UCSD-AML1 (cell line): ENCODE measurements around the gene RELT.

Source experiments
- DNase-seq: peaks from one replicate; lab custom pipeline; 2025; ENCODE audit not compliant: unreplicated experiment; lab: John Stamatoyannopoulos, UW

The RELT gene

GRCh38 chr11:73389916-73390315 lies 13.7 kb downstream of the RELT start:
- DNase-seq, result no peak

GRCh38 chr11:73390601-73391565 lies 14.7 kb downstream of the RELT start:
- DNase-seq, result no peak

- DNase-seq, result no peak
Observed at GRCh38 chr11:73391665-73392064, 15.5 kb downstream of the RELT start.

- no peak for DNase-seq
Observed at GRCh38 chr11:73392108-73393010, 16.2 kb downstream of the RELT start.

- peak; percentile 48 for DNase-seq
Observed at GRCh38 chr11:73393011-73393380, 16.8 kb downstream of the RELT start.

DNA sequence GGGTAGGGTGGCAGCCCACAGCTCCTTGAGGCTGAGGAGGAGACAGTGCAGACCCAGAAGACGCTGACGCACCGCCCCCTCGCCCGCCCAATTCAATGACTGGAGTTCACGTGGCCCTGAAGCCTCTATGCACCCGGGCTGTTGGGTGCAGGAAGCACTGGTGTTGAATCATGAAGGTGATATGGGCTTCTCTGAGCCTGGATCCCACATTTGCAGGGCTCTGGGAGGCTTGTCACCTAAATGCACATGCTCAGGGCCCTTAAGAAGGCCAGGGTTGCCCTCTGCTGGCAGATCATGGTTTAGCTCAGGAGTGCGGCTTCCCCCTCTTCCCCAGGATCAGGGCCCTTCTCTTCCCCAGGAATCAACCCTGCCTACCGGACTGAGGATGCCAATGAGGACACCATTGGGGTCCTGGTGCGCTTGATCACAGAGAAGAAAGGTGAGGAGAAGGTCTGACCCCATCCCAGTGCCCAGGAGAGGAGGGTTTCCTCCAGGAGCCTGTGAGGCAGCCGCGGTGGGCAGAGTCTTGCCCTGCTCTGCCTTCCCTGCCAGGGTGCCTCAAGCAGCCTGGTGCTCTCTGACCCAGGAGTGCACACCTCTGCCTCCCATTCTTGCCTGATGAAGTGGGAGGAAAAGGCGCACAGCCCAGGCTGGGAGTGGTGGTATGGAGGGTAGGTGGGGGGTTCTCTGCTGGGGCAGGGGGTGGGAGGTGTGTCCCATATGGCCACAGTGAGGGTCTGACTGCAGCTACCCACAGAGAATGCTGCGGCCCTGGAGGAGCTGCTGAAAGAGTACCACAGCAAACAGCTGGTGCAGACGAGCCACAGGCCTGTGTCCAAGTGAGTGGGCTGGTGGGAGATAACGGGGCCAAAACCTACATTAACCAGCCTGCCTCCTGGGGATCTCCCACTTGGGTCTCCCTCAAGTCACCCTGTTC lies 17.5 kb downstream of the RELT start:
- DNase-seq, result peak; percentile 79

DNA sequence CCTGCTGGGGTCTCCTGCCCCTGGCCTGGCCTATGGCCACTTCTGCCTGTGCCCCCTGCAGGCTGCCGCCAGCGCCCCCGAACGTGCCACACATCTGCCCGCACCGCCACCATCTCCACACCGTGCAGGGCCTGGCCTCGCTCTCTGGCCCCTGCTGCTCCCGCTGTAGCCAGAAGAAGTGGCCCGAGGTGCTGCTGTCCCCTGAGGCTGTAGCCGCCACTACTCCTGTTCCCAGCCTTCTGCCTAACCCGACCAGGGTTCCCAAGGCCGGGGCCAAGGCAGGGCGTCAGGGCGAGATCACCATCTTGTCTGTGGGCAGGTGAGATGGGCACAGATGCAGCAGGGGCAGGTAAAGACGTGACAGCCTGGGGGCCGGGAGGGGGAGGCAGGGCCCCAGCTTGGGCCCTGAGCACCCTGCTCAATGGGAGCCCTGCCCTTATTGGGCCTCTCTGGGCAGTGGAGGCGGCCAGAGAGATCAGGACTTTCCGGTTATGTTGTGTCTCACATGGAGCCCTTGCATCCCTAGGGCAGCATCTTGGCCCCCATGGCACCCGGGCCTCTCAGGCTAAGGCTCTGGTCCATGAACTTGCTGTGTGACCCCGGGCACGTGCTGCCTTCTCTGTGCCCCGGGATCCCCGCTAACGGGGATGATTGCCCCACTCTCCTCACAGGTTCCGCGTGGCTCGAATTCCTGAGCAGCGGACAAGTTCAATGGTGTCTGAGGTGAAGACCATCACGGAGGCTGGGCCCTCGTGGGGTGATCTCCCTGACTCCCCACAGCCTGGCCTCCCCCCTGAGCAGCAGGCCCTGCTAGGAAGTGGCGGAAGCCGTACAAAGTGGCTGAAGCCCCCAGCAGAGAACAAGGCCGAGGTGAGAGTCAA lies 18.5 kb downstream of the RELT start:
- no peak for DNase-seq

DNA sequence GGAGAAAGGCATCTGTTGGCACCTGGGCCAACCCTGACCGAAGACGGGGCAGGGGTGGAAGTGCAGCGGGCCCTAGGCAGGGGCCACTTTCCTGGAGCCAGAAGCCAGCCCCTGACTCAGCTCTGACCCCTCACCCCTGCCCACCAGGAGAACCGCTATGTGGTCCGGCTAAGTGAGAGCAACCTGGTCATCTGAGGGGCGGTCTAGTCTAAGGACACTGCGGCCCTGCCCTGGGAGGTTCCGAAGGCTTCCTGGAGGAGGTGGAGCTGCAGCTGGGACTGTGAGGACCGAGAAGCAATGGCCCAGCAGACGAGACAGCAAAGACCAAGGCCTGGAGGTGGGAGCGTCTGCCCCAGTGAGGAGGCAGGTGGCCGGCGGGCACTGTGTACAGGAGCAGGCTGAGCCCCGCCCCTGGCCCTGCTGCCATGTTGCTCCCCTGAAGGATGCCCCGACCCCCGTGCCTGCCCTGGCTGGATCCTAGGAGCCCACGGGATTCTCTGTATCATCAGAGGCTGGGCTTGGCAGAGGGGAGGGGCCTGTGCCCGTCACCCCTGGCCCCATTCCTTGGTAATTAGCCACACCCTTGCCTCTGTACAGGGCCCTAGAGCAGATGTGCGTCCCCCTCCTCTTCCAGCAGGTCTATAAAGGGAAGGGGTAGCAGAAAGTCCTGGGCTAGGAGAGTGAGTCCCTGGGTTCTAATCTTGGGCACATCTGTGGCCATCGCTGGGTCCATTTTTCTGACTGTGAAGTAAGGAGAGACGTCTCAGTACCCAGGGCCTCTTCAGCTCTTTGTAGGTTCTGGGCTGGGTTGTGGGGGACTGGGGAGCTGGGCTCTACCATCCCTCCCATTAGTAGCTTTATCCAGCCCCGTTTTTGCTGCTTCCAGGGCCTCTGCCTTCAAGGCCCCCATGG lies 19.4 kb downstream of the RELT start:
- DNase-seq, result no peak

GRCh38 chr11:73396251-73396930 lies 20.2 kb downstream of the RELT start:
- DNase-seq, result no peak

DNA sequence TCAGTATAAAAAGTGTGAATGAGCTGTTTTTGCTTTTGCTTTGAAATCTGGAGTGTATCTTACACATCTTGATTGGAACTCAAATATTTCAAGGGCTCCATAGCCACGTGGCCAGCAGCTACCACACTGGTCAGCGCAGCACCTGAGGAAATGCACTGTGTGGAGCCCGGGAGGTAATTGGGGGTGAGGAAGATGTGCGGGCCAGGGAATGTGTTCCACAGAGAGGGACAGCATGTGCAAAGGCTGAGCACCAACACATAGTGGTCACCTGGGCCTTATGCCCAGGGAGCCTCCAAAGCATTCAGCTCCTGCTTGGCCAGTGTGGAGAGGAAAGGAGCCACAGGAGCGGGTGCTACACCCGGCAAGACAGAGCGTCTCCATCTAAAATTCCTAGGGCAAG lies 20.8 kb downstream of the RELT start:
- DNase-seq, result no peak

DNA sequence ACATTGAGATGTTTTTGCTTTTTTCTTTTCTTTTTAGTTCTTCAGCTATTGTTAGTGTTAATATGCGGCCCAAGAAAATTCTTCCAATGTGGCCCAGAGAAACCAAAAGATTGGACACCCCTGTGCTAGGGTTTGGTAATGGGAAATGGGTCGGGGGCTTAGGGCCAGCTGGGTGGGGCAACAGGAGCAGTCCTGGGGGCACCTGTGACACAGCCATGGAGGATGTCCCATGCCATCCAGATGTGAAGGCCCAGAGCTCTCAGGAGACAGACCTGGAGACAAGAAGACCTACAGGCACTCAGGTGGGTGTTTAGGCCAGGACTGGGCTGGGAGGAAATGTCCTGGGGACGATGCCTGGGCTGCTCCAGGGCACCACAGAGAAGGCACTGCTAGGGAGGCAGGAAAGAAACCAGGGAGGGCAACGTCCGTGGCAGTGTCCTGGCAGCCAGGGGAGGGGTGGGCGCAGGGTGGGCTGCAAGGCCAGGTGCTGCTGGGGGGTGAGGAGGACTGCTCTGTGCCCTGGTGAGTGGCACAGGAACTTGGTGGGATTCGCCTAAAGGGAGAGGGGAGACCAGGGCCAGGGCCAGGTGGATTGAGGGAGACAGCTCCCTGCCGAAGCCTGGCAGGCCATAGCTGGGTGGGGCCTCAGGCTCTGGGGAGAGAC lies 21.4 kb downstream of the RELT start:
- DNase-seq, result no peak

- DNase-seq, result no peak
Observed at GRCh38 chr11:73398132-73398526, 21.9 kb downstream of the RELT start.

DNA sequence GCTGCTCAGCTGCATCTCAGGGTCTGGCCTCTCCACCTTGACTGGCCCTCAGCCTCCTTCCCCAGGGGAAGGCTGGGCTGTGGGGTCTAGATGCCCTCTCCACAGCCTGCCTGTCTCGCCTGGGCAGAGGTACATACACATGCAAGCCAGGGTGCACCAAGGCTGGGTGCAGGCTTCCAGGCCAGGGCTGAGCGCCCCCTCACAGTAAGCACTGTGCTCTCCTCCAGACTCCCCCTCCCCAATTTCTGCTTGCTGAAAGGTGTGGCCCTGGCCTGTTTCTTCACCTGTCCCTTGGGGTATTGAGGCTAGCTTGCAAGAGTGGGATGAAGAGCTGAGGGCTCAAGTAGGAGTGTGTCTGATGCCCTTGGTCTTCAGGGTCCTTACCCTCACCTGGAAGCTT lies 22.5 kb downstream of the RELT start:
- DNase-seq, result no peak

- DNase-seq, result no peak
Observed at GRCh38 chr11:73399159-73399590, 23.0 kb downstream of the RELT start.

DNA sequence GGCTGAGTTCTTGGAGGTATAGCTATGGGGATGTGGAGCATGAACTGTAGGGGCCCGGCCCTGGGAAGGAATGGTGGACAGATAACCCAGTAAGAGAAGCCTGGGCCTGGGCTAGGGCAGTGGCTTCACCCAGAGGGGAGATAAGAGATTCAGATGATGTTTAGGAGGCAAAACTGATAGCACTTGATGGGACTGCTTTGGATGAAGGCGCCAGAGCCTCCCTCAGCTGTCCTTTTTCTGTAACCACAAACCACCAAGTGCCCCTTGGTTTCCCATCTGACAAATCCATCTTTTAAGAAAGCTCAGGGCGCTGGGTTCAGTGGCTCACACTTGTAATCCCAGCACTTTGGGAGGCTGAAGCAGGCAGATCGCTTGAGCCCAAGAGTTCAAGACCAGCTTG lies 23.4 kb downstream of the RELT start:
- DNase-seq, result no peak

GRCh38 chr11:73400293-73400692 lies 24.1 kb downstream of the RELT start:
- DNase-seq, result no peak

DNA sequence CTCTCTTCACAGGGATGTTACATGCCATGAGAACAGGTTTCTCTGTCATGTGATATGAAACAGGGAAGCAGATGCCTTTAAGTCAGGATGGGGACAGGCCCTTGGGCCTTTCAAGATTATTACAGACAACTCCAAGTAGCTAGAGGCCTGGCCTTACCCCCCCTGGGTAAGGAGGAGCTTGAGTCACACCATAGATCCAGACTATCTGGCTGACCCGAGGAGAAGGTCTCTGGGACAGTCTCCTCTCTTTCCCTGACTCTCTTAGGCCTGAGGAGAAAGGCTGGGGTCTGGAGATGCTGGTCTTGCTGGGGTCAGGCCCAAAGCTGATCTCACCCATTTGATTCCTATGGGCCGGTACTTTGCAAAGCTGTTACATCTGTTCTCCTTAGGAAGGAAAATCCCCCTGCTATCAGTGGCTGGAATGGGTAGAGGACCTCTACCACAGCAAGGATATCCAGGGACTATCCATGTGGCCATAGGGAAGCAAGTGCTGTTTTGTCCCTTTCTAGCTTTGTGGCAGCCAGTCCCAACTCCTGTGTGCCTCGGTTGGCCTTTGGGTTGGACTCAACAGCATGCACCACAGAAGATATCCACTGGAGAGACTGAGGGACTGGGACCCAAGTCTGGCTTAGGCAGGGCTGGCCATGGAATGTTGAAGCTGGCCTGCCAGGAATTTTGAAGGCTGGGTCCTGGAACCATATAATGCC lies 25.2 kb downstream of the RELT start:
- no peak for DNase-seq
